Effector CD8-positive, alpha-beta T cell (primary cell): ENCODE results near the gene MMP3.

ENCODE experiments used
- DNase-seq: peaks from one replicate; lab custom pipeline; 2025; lab: John Stamatoyannopoulos, UW

MMP3 gene

GRCh38 chr11:102832612-102833011 lies 10.8 kb downstream of the MMP3 start:
- no peak for DNase-seq

DNA sequence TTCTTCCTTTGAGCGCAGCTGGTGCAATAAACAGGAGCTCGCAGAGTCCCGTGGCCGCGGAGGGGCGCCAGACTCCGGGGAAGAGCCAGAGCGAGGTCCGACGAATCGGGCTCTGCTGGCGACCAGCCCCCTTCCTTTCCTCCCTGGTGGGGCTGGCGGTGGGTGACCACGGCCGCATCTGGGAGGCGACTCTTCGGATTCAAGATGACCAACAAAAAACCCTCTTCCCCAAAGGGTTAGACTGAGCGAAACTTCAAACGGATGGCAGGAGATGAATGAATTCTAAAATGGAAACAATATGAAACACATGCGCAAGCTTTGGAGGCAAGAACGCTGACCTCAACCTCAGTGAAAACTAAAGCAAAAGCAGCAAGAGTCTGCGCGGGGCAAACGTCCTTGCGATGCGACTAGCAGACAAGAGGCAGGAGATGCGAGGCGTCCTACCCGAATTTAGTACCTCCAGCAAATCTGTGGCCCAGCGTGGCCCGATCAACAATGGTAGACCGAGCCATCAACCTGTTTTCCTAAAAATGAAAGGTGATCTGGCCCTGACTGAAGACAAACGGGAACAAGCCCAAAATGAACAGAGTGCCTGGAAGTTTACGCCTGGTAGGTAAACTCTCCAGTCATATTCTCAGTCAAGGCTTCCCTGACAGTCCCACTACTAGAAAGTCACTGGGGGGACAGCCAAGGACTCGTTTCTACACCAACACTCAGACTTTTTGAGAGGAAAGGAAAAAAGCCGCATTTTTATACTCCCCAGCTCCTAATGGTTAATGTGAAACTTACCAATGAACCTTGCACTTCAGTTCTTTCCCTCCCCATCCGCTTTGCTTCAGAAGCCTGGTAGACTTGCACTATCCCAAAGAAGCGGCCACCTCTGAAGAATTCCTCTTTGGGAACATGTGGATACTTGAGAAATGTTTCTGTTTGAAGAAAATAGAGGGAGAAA lies 11.6 kb downstream of the MMP3 start:
- no peak for DNase-seq

- no peak for DNase-seq
Observed at GRCh38 chr11:102831128-102831488, 12.3 kb downstream of the MMP3 start.

DNA sequence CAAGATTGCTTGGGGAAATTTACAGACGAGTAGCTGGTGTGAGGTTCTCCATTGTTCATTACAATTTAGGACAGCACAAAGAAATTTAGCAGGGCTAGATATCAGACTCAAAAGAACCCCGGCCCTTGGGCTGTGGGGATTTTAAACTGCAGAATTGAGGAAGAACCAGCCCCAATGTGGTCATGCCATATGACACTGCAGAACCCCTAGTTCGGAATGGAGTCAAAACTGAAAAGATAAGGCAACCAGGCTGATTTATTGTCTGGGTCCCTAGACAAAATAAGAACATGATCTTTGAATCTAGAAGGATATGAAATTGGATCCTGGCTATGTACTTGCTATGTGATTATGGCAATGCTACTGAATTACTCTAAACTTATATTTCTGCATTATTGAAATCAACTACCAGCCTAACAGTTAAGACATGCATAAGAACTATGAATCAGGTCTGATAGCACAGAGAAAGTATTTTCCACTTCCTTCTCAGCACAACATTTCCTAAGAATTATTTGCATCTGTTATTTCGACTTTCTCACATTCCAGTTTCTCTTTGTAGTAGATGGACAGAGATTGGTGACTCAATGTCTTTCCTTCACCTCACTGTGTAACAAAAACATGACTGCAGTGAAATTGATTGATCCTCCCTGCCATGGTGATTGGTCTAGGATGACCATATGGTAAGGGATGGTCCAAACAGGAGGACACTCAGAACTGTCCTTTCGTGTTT lies 13.2 kb downstream of the MMP3 start:
- DNase-seq = no peak

- no peak for DNase-seq
Observed at GRCh38 chr11:102829316-102830000, 14.0 kb downstream of the MMP3 start.

DNA sequence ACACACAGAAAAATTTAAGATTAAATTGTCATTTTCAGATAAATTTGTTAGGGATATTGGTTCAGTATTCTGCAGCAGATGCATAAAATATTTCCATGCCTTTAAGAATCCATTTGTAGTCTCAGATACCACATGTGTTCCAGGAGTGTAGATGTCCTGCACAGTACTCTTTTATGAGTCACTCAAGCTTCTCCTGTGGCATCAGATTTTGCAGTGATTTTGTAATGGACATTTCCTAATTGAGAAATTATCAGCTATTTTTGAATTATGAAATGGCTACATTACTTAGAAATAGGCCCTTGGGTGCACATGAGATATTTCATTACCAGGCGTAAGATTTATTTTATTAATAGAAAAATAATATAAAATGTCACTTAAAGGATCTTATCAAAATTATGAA lies 18.9 kb downstream of the MMP3 start:
- no peak for DNase-seq

DNA sequence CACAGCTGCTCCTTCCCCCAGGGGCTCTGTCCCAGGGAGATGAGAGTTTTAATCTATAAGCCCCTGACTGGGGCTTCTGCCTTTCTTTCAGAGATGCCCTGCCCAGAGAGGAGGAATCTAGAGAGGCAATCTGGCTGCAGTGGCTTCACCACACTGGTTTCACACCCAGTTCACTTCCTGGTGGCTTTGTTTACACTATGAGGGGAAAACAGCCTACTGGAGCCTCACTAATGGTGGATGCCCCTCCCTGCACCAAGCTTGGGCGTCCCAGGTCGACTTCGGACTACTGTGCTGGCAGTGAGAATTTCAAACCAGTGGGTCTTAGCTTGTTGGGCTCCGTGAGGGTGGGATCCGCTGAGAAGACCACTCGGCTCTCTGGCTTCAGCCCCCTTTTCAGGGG lies 23.9 kb downstream of the MMP3 start:
- DNase-seq = no peak

DNA sequence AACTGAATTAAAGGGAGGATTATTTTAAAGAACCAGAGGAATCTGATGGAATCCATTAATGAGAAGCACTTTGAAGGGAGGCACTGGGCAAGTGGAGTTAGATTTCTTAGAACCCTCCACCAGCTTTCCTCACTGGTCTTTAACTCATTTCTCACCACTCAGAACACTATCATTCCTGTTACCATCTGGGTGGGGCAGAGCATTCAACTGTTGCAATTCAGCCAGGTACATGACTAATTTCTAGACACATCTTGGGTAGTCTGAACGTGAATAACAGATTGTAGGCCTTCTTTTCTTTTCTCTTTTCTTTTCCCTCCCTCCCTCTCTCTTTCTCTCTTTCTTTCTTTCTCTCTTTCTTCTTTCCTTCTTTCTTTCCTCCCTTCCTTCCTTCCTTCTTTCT lies 29.9 kb downstream of the MMP3 start:
- DNase-seq = no peak

- no peak for DNase-seq
Observed at GRCh38 chr11:102812188-102812587, 31.2 kb downstream of the MMP3 start.

DNA sequence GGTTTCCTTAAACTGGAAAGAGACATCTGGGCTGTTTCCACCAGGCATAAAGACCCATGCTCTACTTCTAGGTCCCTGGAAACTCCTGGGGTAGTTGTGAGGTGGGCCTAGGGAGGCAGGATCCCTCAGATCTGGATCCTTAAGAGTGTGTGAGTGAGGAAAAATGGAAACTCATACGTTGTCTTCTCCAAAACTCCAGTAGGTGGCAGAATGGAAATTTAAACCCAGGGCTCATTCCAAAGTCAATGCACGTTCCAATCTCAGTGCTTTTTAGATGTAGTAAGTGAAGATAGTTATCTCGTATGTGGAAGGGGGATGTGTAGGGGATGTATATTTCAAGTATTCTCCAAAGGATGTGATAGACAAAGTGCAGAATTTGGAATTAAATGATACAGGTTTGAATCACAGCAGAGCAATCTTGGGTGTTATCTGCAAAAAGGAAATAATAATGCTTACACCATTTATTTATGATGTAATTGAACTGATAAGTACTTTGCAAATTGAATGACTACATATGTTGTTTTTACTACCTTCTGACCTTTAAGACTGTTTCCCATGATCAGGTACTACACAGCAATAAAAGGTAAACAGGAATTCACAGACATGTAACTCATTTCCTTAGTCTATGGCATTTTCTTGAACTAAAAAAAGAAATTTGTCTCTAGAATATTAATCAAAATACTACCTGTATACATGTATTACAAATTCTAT lies 32.3 kb downstream of the MMP3 start:
- no peak for DNase-seq

DNA sequence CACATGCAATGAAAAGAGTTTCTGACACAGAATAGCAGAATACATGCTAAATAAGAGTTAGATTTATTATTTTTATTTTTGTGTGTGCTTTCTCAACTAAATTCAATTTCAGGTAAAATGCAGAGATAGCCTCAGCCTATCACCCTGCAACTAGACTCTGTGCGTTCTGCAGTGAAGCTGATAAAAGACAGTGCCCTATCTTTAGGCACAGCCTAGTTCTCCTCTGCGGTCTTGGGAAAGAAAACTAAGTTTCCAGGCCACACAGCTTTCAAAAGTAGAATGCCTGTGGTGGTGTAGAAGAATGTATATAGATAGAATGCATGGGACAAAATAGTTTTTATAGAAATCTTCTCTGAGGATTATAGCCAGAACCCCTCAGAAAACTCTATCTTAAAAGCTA lies 33.4 kb downstream of the MMP3 start:
- DNase-seq = no peak

DNA sequence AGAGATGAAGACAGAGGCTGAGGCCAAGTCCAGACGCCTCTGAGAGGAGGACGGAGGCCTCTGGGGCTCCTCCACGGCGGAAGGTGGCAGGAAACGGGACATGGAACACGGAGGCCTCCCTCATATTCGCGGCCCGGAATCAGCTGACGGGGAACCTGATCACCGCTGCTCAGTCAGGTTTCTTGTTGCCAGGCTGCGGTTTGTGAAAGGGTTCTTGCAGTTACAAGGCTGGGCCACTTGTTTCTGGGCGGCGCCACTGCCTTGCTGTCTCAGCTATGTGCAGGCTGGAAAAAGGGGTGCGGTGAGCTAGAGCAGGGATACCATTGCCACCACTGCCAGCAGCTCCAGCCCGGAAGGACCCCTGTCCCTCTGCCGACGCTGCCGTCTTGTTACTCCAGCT lies 35.5 kb downstream of the MMP3 start:
- no peak for DNase-seq

GRCh38 chr11:102806296-102806695 lies 37.1 kb downstream of the MMP3 start:
- no peak for DNase-seq

DNA sequence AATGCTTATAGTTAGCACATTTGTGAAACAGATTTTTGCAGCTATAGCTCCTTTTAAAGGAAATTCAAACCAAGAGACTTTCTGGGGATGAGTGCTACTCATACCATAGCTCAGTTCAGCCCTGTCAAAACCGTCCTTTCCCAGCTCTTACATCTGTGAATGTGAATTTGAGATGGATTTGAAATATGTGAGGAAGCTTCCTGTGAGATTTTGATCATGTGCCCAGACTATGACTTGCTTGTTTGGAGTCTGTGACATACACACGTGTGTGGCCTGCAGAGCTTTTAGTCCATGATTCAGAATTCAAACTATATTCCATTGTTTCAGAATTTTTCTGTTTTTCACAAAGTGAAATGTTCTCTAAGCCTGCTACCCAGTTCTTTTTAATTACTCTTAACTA lies 41.1 kb downstream of the MMP3 start:
- DNase-seq = no peak

GRCh38 chr11:102800767-102801166 lies 42.6 kb downstream of the MMP3 start:
- DNase-seq = no peak

DNA sequence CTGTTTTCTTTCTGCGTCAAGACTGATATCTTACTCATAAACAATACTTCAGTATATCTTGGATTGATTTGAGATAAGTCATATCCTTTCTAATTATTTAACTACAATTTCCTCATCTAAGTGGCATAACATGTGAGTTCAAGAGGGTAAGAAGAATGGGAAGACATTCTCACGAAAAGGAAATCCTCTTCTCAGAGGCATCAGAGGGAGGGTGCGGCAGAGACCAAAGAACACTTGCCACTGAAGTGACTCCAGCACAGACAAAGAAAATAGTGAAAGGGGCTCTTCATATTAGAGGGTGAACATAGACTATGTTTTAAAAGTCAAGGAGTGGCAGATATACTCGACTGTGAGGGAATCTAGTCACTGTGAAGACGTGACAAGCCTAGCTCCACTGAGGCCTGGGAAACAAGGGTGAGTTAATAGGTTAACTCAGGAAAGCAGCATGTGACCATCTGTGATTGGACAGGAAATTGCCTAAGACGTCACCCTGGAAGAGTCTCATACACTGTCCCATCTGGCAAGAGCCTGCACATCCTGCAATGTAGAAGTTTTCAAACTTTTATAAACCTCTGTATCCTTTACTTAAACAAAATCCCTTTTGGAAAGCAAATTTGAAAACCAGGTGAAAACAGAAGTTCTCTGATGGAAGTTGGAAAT lies 43.6 kb downstream of the MMP3 start:
- no peak for DNase-seq

- no peak for DNase-seq
Observed at GRCh38 chr11:102798012-102798746, 45.2 kb downstream of the MMP3 start, which contains the start of gene MMP1. TSS of gene MMP1 (minus strand) at chr11:102798160. CDS start at chr11:102798092, 68 bp downstream.

DNA sequence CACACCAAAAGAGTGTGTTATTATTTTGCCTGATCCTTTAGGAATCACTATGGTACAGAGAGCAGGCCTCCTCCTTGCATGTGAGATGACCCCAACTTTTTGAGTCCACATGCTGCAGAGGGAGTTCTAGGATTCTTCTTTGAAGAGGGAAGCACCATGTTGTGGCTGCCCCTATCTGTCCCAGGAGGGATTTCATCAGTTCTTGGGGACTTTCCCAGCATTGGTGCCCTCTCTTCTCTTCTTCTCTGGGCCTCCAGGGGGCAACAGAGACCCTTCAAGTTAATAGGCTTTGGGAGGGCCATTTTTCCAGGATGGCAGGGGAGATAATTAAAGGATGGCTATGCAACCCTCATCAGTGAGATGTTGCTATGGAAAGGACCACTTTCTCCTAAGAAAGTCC lies 49.0 kb downstream of the MMP3 start:
- DNase-seq = no peak

- DNase-seq = no peak
Observed at GRCh38 chr11:102793677-102794290, 49.6 kb downstream of the MMP3 start.

DNA sequence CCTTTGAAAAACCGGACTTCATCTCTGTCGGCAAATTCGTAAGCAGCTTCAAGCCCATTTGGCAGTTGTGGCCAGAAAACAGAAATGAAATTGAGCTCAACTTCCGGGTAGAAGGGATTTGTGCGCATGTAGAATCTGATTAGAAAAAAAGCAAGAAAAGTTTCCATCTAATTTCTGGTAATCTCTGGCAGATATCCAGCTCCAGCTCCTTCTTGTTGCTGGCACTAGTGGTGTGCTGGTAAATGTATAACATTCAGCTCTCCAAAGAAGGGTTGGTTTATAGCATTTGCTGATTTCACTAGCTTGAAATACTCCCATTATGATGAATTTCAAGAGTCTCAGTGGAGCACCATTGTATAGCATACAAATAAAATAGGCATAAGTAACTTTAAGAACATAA lies 50.8 kb downstream of the MMP3 start:
- no peak for DNase-seq
